SJSA1 (cell line): Measurements from ENCODE around the gene REM2. TPM values are rescaled to one million over a fixed set of nuclear protein-coding genes. Genes with fewer than 3 reads are reported as not detected.
"Not testable (repeated sequence)": the region's sequence is repeated elsewhere in the genome, so short reads cannot be mapped to it uniquely, and the experiment has no call there.

Source experiments
- DNase-seq, 2 experiments: peaks; one replicate each; pipeline ENCODE4 v3.0.0-alpha.2; 2015 to 2020; ENCODE audit warnings: low spot score in 2 of 2, low read depth in 1 of 2
- H3K27ac ChIP-seq: fragments of 250-450 bp; sonication (Bioruptor Pico); 2 replicates; pipeline ENCODE4 v1.5.1; 2020; ENCODE audit warnings: mild to moderate bottlenecking, moderate library complexity
- H3K27me3 ChIP-seq: fragments of 250-450 bp; sonication (Bioruptor Pico); replicated peaks from 2 replicates; pipeline ENCODE4 v1.5.1; 2020; ENCODE audit warnings: mild to moderate bottlenecking, moderate library complexity
- H3K36me3 ChIP-seq: fragments of 250-450 bp; sonication (Bioruptor Pico); 2 replicates; pipeline ENCODE4 v1.5.1; 2020; ENCODE audit warnings: mild to moderate bottlenecking
- H3K4me1 ChIP-seq: fragments of 250-450 bp; sonication (Bioruptor Pico); replicated peaks from 2 replicates; pipeline ENCODE4 v1.6.1; 2021; ENCODE audit warnings: mild to moderate bottlenecking
- H3K4me3 ChIP-seq: fragments of 250-450 bp; sonication (Bioruptor Pico); 2 replicates; pipeline ENCODE4 v1.5.1; 2020; ENCODE audit warnings: mild to moderate bottlenecking
- H3K9me3 ChIP-seq: fragments of 250-450 bp; sonication (Bioruptor Pico); replicated peaks from 2 replicates; pipeline ENCODE4 v1.5.1; 2020; ENCODE audit warnings: mild to moderate bottlenecking
- total RNA-seq: library from RNA; depleted of rRNA; stranded (reverse); fragments of >200 nt; shearing (Covaris generic); gene quantifications from 2 replicates; pipeline ENCODE4 v1.2.3, GENCODE V29; 2014

REM2 gene
- total RNA-seq, 1 experiment from 2014 or later: 0.05 TPM

- DNase-seq, H3K9me3 ChIP-seq, H3K27ac ChIP-seq, H3K36me3 ChIP-seq, H3K4me3 ChIP-seq, H3K27me3 ChIP-seq: not testable (repeated sequence)
- H3K4me1 ChIP-seq: peaks cover 23% of the 10 kb centered on the region
These were observed 28.7 kb upstream of the REM2 start for GRCh38 chr14:22854296-22854695.

- H3K9me3 ChIP-seq: no peaks in the 10 kb centered on the region
- no peaks in the 10 kb centered on the region for H3K27me3 ChIP-seq
- H3K4me3 ChIP-seq: no peak overlapping the region
- H3K36me3 ChIP-seq: no peaks in the 10 kb centered on the region
- no peak for DNase-seq
- H3K4me1 ChIP-seq: peaks cover 23% of the 10 kb centered on the region
- no peak overlapping the region for H3K27ac ChIP-seq
These were observed 27.9 kb upstream of the REM2 start for GRCh38 chr14:22854963-22855724.

DNA sequence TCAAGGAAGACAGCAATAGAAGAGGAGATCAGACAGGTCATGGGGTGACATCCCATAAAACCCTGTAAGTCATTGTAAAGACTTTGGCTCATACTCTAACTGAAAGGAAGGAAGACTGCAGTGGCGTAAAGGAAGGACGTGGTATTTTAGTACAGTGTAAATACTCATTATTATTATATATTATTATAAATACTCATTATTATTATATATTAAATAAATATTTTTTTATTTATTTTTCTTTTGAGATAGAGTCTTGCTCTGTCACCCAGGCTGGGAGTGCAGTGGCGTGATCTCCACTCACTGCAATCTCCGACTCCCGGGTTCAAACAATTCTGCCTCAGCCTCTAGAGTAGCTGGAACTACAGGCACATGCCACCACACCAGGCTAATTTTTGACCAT, 26.6 kb upstream of the REM2 start:
- H3K27me3 ChIP-seq: no peaks in the 10 kb centered on the region
- H3K27ac ChIP-seq: no peak overlapping the region
- DNase-seq: no peak
- no peak overlapping the region for H3K4me3 ChIP-seq
- no peaks in the 10 kb centered on the region for H3K9me3 ChIP-seq
- H3K36me3 ChIP-seq: no peaks in the 10 kb centered on the region
- H3K4me1 ChIP-seq: peaks cover 12% of the 10 kb centered on the region

DNA sequence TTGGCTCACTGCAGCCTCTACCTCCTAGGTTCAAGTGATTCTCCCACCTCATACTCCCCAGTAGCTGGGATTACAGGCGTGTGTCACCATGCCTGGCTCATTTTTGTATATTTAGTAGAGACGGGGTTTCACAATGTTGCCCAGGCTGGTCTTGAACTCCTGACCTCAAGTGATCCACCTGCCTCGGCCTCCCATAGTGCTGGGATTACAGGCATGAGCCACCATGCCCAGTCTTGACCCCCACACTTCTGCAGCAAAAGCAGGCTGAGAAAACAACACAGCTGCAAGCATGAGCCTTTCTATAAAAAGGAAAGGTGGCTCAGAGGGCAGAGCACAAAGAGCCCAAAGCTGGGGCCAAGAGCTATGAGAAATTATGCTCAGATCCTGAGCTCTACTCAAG, 22.6 kb upstream of the REM2 start:
- H3K36me3 ChIP-seq, H3K9me3 ChIP-seq, H3K27me3 ChIP-seq, H3K4me3 ChIP-seq, H3K4me1 ChIP-seq, H3K27ac ChIP-seq, DNase-seq: not testable (repeated sequence)

GRCh38 chr14:22861651-22862050, 21.4 kb upstream of the REM2 start:
- DNase-seq: no peak
- H3K36me3 ChIP-seq: no peaks in the 10 kb centered on the region
- no peak overlapping the region for H3K4me3 ChIP-seq
- no peaks in the 10 kb centered on the region for H3K9me3 ChIP-seq
- H3K4me1 ChIP-seq: no peaks in the 10 kb centered on the region
- H3K27ac ChIP-seq: no peak overlapping the region
- no peaks in the 10 kb centered on the region for H3K27me3 ChIP-seq

GRCh38 chr14:22864979-22865378, 18.0 kb upstream of the REM2 start:
- no peak for DNase-seq

GRCh38 chr14:22865424-22866405, 17.3 kb upstream of the REM2 start:
- no peaks in the 10 kb centered on the region for H3K9me3 ChIP-seq
- DNase-seq: no peak

More at GRCh38 chr14:22864979-22865378, 18.0 kb upstream of the REM2 start:
- H3K27ac ChIP-seq: no peak overlapping the region
- H3K4me3 ChIP-seq: no peak overlapping the region
- no peaks in the 10 kb centered on the region for H3K27me3 ChIP-seq
- no peaks in the 10 kb centered on the region for H3K36me3 ChIP-seq
- no peaks in the 10 kb centered on the region for H3K9me3 ChIP-seq
- no peaks in the 10 kb centered on the region for H3K4me1 ChIP-seq

DNA sequence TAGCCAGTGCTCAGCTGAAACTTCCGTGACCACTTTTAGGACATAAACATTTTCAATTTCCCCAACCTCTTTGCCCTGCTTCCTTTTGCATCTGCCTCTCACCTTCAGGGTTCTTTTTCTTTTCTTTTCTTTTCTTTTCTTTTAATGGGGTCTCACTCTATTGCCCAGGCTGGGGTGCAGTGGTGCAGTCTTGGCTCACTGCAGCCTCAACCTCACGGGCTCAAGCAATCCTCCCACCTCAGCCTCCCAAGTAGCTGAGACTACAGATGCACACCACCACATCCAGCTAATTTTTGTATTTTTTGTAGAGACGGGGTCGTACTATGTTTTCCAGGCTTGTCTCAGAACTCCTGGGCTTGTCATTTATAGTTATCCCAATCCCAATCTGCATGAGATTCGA, 16.1 kb upstream of the REM2 start:
- no peak for DNase-seq
- Histone ChIP-seq H3K4me1 (peaks cover 11% of the 10 kb centered on the region), H3K9me3 (no peaks in the 10 kb centered on the region), H3K4me3 (no peak overlapping the region), H3K27me3 (no peaks in the 10 kb centered on the region), H3K27ac (no peak overlapping the region), H3K36me3 (no peaks in the 10 kb centered on the region)

More at GRCh38 chr14:22865424-22866405, 17.3 kb upstream of the REM2 start:
- Histone ChIP-seq H3K27ac (no peak overlapping the region), H3K27me3 (no peaks in the 10 kb centered on the region), H3K4me3 (no peak overlapping the region), H3K36me3 (no peaks in the 10 kb centered on the region), H3K4me1 (peaks cover 4% of the 10 kb centered on the region)

GRCh38 chr14:22870811-22871223, 12.2 kb upstream of the REM2 start:
- peak overlapping the region; percentile 81 for H3K27ac ChIP-seq
- H3K9me3 ChIP-seq: no peaks in the 10 kb centered on the region
- H3K4me3 ChIP-seq: peak overlapping the region; percentile 87
- no peak for DNase-seq
- peaks cover 16% of the 10 kb centered on the region for H3K4me1 ChIP-seq
- no peaks in the 10 kb centered on the region for H3K27me3 ChIP-seq
- peaks cover 24% of the 10 kb centered on the region for H3K36me3 ChIP-seq

- Histone ChIP-seq H3K27me3 (no peaks in the 10 kb centered on the region), H3K4me3 (peak within 1 kb of the TSS; percentile 87), H3K36me3 (peaks cover 30% of the 10 kb centered on the region), H3K4me1 (peaks cover 16% of the 10 kb centered on the region), H3K9me3 (no peaks in the 10 kb centered on the region), H3K27ac (peak within 1 kb of the TSS; percentile 81)
- DNase-seq: peak; percentile 87 to 88
These were observed 11.6 kb upstream of the REM2 start, which contains the start of gene LRP10 for GRCh38 chr14:22871224-22872032. LRP10 (plus strand) TSS chr14:22871740; CDS start chr14:22872304, 564 bp downstream.

- Histone ChIP-seq H3K9me3 (no peaks in the 10 kb centered on the region), H3K4me1 (peaks cover 16% of the 10 kb centered on the region), H3K27me3 (no peaks in the 10 kb centered on the region), H3K27ac (peak overlapping the region; percentile 81), H3K36me3 (peaks cover 39% of the 10 kb centered on the region), H3K4me3 (peak overlapping the region; percentile 87)
- DNase-seq: peak; percentile 73 to 75
These were observed 10.8 kb upstream of the REM2 start for GRCh38 chr14:22872033-22872832.

DNA sequence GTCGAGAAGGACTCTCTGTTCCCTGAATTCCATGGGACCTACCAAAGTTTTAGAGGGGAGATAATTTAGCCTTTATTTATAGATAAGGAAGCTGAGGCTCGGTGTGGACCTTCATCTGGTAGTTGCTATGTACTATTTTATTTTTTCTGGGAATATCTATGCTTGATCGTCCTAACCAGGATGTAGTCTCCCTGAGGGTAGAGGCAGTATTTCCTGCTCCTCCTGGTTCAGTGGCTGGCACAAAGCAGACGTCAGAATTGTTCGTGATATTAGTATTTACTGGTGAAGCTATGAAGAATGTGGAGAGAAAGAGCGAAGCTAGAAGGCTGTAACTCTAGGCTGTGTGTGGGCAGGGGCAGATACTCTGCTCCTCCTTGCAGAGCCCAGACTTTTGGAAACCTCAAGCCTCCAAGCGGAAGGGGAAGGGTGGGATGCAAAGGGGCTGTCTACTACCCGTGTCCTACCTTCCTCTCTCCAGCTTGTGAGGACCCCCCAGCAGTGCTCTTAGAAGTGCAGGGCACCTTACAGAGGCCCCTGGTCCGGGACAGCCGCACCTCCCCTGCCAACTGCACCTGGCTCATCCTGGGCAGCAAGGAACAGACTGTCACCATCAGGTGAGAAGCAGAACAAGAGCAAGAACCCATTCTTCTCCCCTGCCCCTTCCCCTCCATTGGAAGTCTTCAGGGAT, 10.0 kb upstream of the REM2 start:
- H3K36me3 ChIP-seq: peaks cover 46% of the 10 kb centered on the region
- peaks cover 16% of the 10 kb centered on the region for H3K4me1 ChIP-seq
- H3K4me3 ChIP-seq: peak overlapping the region; percentile 87
- no peak for DNase-seq
- H3K27me3 ChIP-seq: no peaks in the 10 kb centered on the region
- H3K27ac ChIP-seq: peak overlapping the region; percentile 81
- no peaks in the 10 kb centered on the region for H3K9me3 ChIP-seq
